ENCODE measurements around the gene KLHL26.

GRCh38 chr19:18660939-18661670 lies 24.3 kb downstream of the KLHL26 start:
- TF ChIP-seq CTCF (tag by site-specific recombination; IDR thresholded peaks at IDR 0.05) (no peak), ELK4 (IDR thresholded peaks at IDR 0.05; ENCODE audit: borderline replicate concordance, low read depth, low read length) (no peak), ZNF146 (tag by site-specific recombination; IDR thresholded peaks at IDR 0.05) (no peak)

Measured in HEK293 (cell line).